ENCODE data around the gene MESP2.

MESP2 gene

GRCh38 chr15:89776274-89777072 lies at the start of gene MESP2:
Gene MESP2, plus strand, starts transcription at chr15:89776332. Its CDS starts 26 bp downstream, at chr15:89776358.
- DNase-seq = peak; percentile 61

- DNase-seq = no peak
Observed at GRCh38 chr15:89728254-89728653, 47.9 kb upstream of the MESP2 start.

GRCh38 chr15:89731275-89731674 lies 44.9 kb upstream of the MESP2 start:
- DNase-seq = no peak

- no peak for DNase-seq
Observed at GRCh38 chr15:89732451-89733172, 43.5 kb upstream of the MESP2 start.

- DNase-seq = no peak
Observed at GRCh38 chr15:89735773-89736172, 40.4 kb upstream of the MESP2 start.

GRCh38 chr15:89740137-89740536 lies 36.0 kb upstream of the MESP2 start:
- DNase-seq = peak; percentile 60

- DNase-seq = no peak
Observed at GRCh38 chr15:89743011-89743410, 33.1 kb upstream of the MESP2 start.

- no peak for DNase-seq
Observed at GRCh38 chr15:89743594-89743993, 32.5 kb upstream of the MESP2 start.

- DNase-seq = no peak
Observed at GRCh38 chr15:89745131-89745530, 31.0 kb upstream of the MESP2 start.

GRCh38 chr15:89745768-89746167 lies 30.4 kb upstream of the MESP2 start:
- DNase-seq = no peak

- DNase-seq = no peak
Observed at GRCh38 chr15:89746386-89746780, 29.7 kb upstream of the MESP2 start.

GRCh38 chr15:89747708-89748682 lies 28.1 kb upstream of the MESP2 start:
- DNase-seq = no peak

- no peak for DNase-seq
Observed at GRCh38 chr15:89749054-89749453, 27.1 kb upstream of the MESP2 start.

GRCh38 chr15:89749526-89749925 lies 26.6 kb upstream of the MESP2 start:
- no peak for DNase-seq

- peak; percentile 18 for DNase-seq
Observed at GRCh38 chr15:89749951-89750559, 26.1 kb upstream of the MESP2 start.

GRCh38 chr15:89750560-89751542 lies 25.3 kb upstream of the MESP2 start, which contains the start of gene MESP1:
Gene MESP1, minus strand, starts transcription at chr15:89751249. Its CDS starts 18 bp downstream, at chr15:89751231.
- peak; percentile 91 for DNase-seq

GRCh38 chr15:89751748-89752147 lies 24.4 kb upstream of the MESP2 start:
- no peak for DNase-seq

- DNase-seq = no peak
Observed at GRCh38 chr15:89753855-89754254, 22.3 kb upstream of the MESP2 start.

GRCh38 chr15:89754361-89755154 lies 21.6 kb upstream of the MESP2 start:
- DNase-seq = no peak

- no peak for DNase-seq
Observed at GRCh38 chr15:89755701-89756100, 20.4 kb upstream of the MESP2 start.
